ENCODE measurements around the gene ST8SIA4. TPM values are rescaled to one million over a fixed set of nuclear protein-coding genes. Genes with fewer than 3 reads are reported as not detected.

Gene ST8SIA4
- total and polyA plus RNA-seq, 2 donors (not counting 1 experiment from before 2014, with no cell fraction given) = 9.5 to 42.6 TPM

DNA sequence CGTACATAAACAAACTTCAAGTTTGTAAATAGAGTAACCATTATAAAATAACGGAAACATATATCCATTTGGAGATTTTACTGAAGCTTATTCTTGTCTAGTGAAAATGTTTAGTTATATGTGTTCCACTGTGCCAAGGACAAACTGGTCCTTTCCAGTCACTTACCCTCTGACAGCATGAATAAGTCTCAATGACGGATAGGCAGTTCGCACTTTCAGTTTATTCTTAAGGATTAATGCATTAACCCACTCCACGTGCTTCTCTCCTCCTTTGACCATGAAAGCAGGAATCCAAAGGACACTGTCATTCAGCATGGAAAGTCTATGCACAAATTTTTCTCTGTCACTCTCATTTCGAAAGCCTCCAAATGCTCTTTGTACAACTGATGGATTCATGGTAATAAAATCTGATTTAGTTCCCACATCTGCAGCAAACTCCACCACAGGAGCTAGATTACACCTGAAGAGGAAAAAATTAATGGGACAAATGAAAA lies 47.1 kb downstream of the ST8SIA4 start:
- Histone ChIP-seq H3K27me3 (replicated peaks in 1 of 4; ENCODE audit: control extremely low read depth in 1 of 4, control insufficient read depth in 3 of 4, insufficient read depth in 4 of 4, low read length in 3 of 4) (no peaks in the 10 kb centered on the region), H3K4me1 (ENCODE audit: control insufficient read depth in 2 of 2, insufficient read depth in 2 of 2, low read length in 2 of 2) (peaks cover 44 to 61% of the 10 kb centered on the region in 2 donors), H3K4me2 (replicated peaks; ENCODE audit: low read depth, low read length, poor library complexity, severe bottlenecking) (peak overlapping the region; percentile 53), H3K36me3 (replicated peaks in 1 of 2; ENCODE audit: control extremely low read depth in 1 of 2, control insufficient read depth in 1 of 2, extremely low read depth in 1 of 2, insufficient read depth in 2 of 2, low read length in 1 of 2) (peaks cover 0 to 4% of the 10 kb centered on the region in 2 experiments), H3K9me3 (ENCODE audit: control extremely low read depth in 1 of 3, control insufficient read depth in 2 of 3, insufficient read depth in 1 of 3, low read length in 2 of 3) (no peaks in the 10 kb centered on the region), H3K9ac (ENCODE audit: low read length) (peak overlapping the region; percentile 20), H4K20me1 (ENCODE audit: control insufficient read depth, insufficient read depth, low read length, poor library complexity, severe bottlenecking) (no peaks in the 10 kb centered on the region), H2AFZ (ENCODE audit: insufficient read depth, low read depth, low read length, poor library complexity, severe bottlenecking) (no peak overlapping the region), H3K4me3 (ENCODE audit: control extremely low read depth in 1 of 5, extremely low read depth in 1 of 5, insufficient read depth in 1 of 5, low read depth in 2 of 5, low read length in 4 of 5) (peak overlapping the region in 2 of 5 experiments; percentile 20 to 22), H3K27ac (ENCODE audit: low read length in 2 of 2) (peak overlapping the region in 1 of 2 donors; percentile 84), H3K79me2 (ENCODE audit: control insufficient read depth, insufficient read depth, low read length) (peaks cover 34% of the 10 kb centered on the region)
- CTCF ChIA-PET = interaction anchor here (0.9 to 1.3 kb wide), 2 partner anchors 45 to 47 kb away, joined by 3 to 6 read pairs; partner anchors contain the start of gene ST8SIA4
- Mint-ChIP-seq H3K27me3 (no peaks in the 10 kb centered on the region), H3K4me1 (peaks cover 61% of the 10 kb centered on the region), H3K4me3 (peak overlapping the region; percentile 79), H3K9me3 (ENCODE audit: insufficient read depth) (no peaks in the 10 kb centered on the region), H3K27ac (peak overlapping the region; percentile 79)
- TF ChIP-seq EZH2 (IDR thresholded peaks at IDR 0.05; ENCODE audit: borderline replicate concordance, insufficient read depth, low read depth, low read length, poor library complexity, severe bottlenecking) = no peak
- TF ChIP-seq, protein P1, sequence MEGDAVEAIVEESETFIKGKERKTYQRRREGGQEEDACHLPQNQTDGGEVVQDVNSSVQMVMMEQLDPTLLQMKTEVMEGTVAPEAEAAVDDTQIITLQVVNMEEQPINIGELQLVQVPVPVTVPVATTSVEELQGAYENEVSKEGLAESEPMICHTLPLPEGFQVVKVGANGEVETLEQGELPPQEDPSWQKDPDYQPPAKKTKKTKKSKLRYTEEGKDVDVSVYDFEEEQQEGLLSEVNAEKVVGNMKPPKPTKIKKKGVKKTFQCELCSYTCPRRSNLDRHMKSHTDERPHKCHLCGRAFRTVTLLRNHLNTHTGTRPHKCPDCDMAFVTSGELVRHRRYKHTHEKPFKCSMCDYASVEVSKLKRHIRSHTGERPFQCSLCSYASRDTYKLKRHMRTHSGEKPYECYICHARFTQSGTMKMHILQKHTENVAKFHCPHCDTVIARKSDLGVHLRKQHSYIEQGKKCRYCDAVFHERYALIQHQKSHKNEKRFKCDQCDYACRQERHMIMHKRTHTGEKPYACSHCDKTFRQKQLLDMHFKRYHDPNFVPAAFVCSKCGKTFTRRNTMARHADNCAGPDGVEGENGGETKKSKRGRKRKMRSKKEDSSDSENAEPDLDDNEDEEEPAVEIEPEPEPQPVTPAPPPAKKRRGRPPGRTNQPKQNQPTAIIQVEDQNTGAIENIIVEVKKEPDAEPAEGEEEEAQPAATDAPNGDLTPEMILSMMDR (IDR thresholded peaks at IDR 0.05) = no peak
- 69% methylated on average over 3 of the region's 6 CpGs for WGBS (ENCODE audit: insufficient coverage)
- peak; percentile 11 for DNase-seq
- intact Hi-C loops (cut with micrococcal nuclease) = loop anchor here (2.0 kb wide), 1 partner anchor 17 kb away; no protein-coding TSS in a partner anchor
- no peak for ATAC-seq (ENCODE audit: low read depth)
- POLR2A ChIA-PET = interaction anchor here (1.2 kb wide), 1 partner anchor 45 kb away, joined by 4 read pairs; no protein-coding TSS in a partner anchor

DNA sequence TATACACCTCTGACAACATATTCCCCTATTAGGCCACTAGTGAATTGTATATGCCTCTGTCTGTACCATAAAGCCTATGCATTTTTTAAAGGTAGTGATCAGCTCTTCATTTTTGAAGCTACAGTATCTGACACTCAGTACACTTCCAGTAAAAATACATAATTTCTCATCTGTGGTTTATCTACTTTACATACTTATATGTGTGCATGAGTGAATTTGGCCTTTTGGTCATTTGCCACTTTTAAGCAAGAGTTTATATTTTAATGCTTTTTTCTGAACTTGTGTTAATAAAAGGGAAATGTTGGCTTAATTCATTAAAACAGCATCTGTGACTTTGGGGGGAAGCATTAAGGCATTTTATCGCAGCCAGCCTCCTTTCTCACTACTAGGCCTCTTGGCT lies 47.8 kb downstream of the ST8SIA4 start:
- H3K4me3 ChIP-seq (ENCODE audit: control extremely low read depth in 1 of 5, extremely low read depth in 1 of 5, insufficient read depth in 1 of 5, low read depth in 2 of 5, low read length in 4 of 5) = peak overlapping the region in 1 of 5 experiments; percentile 33

More for the DNA sequence above, 47.8 kb downstream of the ST8SIA4 start:
- Histone ChIP-seq H3K27me3 (replicated peaks in 1 of 4; ENCODE audit: control extremely low read depth in 1 of 4, control insufficient read depth in 3 of 4, insufficient read depth in 4 of 4, low read length in 3 of 4) (no peaks in the 10 kb centered on the region), H4K20me1 (ENCODE audit: control insufficient read depth, insufficient read depth, low read length, poor library complexity, severe bottlenecking) (no peaks in the 10 kb centered on the region), H3K36me3 (replicated peaks in 1 of 2; ENCODE audit: control extremely low read depth in 1 of 2, control insufficient read depth in 1 of 2, extremely low read depth in 1 of 2, insufficient read depth in 2 of 2, low read length in 1 of 2) (peaks cover 0 to 4% of the 10 kb centered on the region in 2 experiments), H3K27ac (ENCODE audit: low read length in 2 of 2) (peak overlapping the region; percentile 21 to 84), H3K4me2 (replicated peaks; ENCODE audit: low read depth, low read length, poor library complexity, severe bottlenecking) (peak overlapping the region; percentile 53), H2AFZ (ENCODE audit: insufficient read depth, low read depth, low read length, poor library complexity, severe bottlenecking) (no peak overlapping the region), H3K4me1 (ENCODE audit: control insufficient read depth in 2 of 2, insufficient read depth in 2 of 2, low read length in 2 of 2) (peaks cover 44 to 61% of the 10 kb centered on the region in 2 donors), H3K79me2 (ENCODE audit: control insufficient read depth, insufficient read depth, low read length) (peaks cover 29% of the 10 kb centered on the region), H3K9me3 (ENCODE audit: control extremely low read depth in 1 of 3, control insufficient read depth in 2 of 3, insufficient read depth in 1 of 3, low read length in 2 of 3) (no peaks in the 10 kb centered on the region), H3K9ac (ENCODE audit: low read length) (peak overlapping the region; percentile 3)
- DNase-seq (peak; percentile 23), ATAC-seq (ENCODE audit: low read depth) (no peak)
- Mint-ChIP-seq H3K9me3 (ENCODE audit: insufficient read depth) (no peaks in the 10 kb centered on the region), H3K4me1 (peaks cover 56% of the 10 kb centered on the region), H3K4me3 (peak overlapping the region; percentile 50), H3K27me3 (no peaks in the 10 kb centered on the region), H3K27ac (peak overlapping the region; percentile 81)
- ChIA-PET CTCF (interaction anchor here (0.9 to 1.3 kb wide), 2 partner anchors 45 to 48 kb away, joined by 3 to 6 read pairs; partner anchors contain the start of gene ST8SIA4), POLR2A (interaction anchor here (1.2 kb wide), 1 partner anchor 46 kb away, joined by 4 read pairs; no protein-coding TSS in a partner anchor)
- intact Hi-C loops (cut with micrococcal nuclease) = no loop called here
- no peak for TF ChIP-seq EZH2 (IDR thresholded peaks at IDR 0.05; ENCODE audit: borderline replicate concordance, insufficient read depth, low read depth, low read length, poor library complexity, severe bottlenecking)
- TF ChIP-seq, protein P1 (IDR thresholded peaks at IDR 0.05) = no peak
- WGBS (ENCODE audit: insufficient coverage) = no CpG with 5 or more reads among the region's 1 CpG

Data from B cell (primary cell).